ENCODE measurements around the gene PHLDA3. TPM values are rescaled to one million over a fixed set of nuclear protein-coding genes. Genes with fewer than 3 reads are reported as not detected.
A peak's percentile ranks its signal among the peaks of the same experiment; 100 is the strongest.

PHLDA3 gene
- total and polyA plus RNA-seq, 2 of the 13 experiments (the other 11 are each of a cell fraction or from before 2014, with no cell fraction given) = 16.7 to 33.6 TPM

DNA sequence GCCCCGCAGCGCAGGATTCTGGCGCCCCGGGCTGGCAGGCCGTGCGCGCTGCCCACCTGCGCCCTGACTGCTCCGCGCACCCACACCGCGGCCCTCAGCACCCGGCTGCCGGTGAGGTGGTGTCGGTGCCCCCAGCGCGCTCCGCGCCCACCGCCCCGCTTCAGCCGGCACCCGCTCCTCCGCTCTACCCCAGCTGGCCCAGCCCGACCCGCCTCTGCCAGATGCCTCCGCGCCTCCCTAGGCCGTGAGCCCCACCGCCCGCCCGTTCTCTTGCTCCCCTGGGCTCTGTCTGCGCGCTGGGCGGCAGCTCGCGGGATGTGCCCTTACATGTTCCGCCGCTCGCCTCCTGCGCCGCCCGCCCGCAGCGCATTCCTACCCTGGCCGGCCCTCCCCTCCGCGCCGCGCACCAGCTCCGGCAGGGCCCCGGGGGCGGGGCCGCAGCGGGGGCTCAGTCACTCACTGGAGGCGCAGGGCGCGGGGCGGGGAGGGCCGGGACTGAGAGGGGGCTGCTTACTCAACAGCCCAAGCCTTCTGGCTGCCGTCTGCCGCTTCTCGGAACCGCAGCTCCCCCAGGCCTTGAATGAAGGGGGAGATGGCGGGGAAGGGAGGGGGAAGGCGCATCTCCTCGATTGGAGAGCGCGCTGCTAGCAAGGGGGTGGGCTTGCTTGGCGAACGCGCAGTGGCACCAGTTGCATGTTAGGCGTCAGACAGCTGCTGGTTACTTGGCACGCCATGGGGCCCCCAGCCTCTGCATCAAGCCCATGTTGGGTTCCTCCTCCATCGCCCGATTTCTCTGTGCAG, at the start of gene PHLDA3 (continued):
- TF ChIP-seq, protein P1, sequence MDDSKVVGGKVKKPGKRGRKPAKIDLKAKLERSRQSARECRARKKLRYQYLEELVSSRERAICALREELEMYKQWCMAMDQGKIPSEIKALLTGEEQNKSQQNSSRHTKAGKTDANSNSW (CRISPR knock-in tag; IDR thresholded peaks at IDR 0.05; ENCODE audit: borderline replicate concordance) = no peak
- TF ChIP-seq FLYWCH1 (CRISPR knock-in tag; IDR thresholded peaks at IDR 0.05) = no peak
- TF ChIP-seq LCORL (IDR thresholded peaks at IDR 0.05) = no peak
- no peak for TF ChIP-seq LCORL (CRISPR knock-in tag; IDR thresholded peaks at IDR 0.05)
- TF ChIP-seq, protein P2, sequence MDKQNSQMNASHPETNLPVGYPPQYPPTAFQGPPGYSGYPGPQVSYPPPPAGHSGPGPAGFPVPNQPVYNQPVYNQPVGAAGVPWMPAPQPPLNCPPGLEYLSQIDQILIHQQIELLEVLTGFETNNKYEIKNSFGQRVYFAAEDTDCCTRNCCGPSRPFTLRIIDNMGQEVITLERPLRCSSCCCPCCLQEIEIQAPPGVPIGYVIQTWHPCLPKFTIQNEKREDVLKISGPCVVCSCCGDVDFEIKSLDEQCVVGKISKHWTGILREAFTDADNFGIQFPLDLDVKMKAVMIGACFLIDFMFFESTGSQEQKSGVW (CRISPR knock-in tag; IDR thresholded peaks at IDR 0.05; ENCODE audit: borderline replicate concordance) = no peak
- TF ChIP-seq HIVEP1 (CRISPR knock-in tag; IDR thresholded peaks at IDR 0.05) = no peak
- no peak for TF ChIP-seq ZNF496 (CRISPR knock-in tag; IDR thresholded peaks at IDR 0.05; ENCODE audit: insufficient replicate concordance)
- TF ChIP-seq, protein P3, sequence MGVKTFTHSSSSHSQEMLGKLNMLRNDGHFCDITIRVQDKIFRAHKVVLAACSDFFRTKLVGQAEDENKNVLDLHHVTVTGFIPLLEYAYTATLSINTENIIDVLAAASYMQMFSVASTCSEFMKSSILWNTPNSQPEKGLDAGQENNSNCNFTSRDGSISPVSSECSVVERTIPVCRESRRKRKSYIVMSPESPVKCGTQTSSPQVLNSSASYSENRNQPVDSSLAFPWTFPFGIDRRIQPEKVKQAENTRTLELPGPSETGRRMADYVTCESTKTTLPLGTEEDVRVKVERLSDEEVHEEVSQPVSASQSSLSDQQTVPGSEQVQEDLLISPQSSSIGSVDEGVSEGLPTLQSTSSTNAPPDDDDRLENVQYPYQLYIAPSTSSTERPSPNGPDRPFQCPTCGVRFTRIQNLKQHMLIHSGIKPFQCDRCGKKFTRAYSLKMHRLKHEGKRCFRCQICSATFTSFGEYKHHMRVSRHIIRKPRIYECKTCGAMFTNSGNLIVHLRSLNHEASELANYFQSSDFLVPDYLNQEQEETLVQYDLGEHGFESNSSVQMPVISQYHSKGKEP (CRISPR knock-in tag; IDR thresholded peaks at IDR 0.05) = no peak
- TF ChIP-seq NCOA5 (CRISPR knock-in tag; IDR thresholded peaks at IDR 0.05) = no peak
- TF ChIP-seq ZMAT3 (CRISPR knock-in tag; conservative IDR thresholded peaks at IDR 0.05) = peak; percentile 11; the same call in 1 of the 2 replicates
- no peak for TF ChIP-seq PAF1 (CRISPR knock-in tag; IDR thresholded peaks at IDR 0.05)
- TF ChIP-seq TMF1 (CRISPR knock-in tag; IDR thresholded peaks at IDR 0.05; ENCODE audit: low read depth) = peak; percentile 92; the same call in 1 of the 2 replicates
- no peak for TF ChIP-seq ZNF124 (CRISPR knock-in tag; IDR thresholded peaks at IDR 0.05)
- no peak for TF ChIP-seq ZNF484 (CRISPR knock-in tag; IDR thresholded peaks at IDR 0.05; ENCODE audit: borderline replicate concordance, low read depth)
- TF ChIP-seq HMG20A (CRISPR knock-in tag; IDR thresholded peaks at IDR 0.05; ENCODE audit: borderline replicate concordance) = no peak
- no peak for TF ChIP-seq ZNF589 (CRISPR knock-in tag; conservative IDR thresholded peaks at IDR 0.05)
- TF ChIP-seq, protein P4, sequence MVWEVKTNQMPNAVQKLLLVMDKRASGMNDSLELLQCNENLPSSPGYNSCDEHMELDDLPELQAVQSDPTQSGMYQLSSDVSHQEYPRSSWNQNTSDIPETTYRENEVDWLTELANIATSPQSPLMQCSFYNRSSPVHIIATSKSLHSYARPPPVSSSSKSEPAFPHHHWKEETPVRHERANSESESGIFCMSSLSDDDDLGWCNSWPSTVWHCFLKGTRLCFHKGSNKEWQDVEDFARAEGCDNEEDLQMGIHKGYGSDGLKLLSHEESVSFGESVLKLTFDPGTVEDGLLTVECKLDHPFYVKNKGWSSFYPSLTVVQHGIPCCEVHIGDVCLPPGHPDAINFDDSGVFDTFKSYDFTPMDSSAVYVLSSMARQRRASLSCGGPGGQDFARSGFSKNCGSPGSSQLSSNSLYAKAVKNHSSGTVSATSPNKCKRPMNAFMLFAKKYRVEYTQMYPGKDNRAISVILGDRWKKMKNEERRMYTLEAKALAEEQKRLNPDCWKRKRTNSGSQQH (CRISPR knock-in tag; IDR thresholded peaks at IDR 0.05; ENCODE audit: low read depth) = 0 out of 2 replicates have a peak, but pooled peaks have one; percentile 40
- TF ChIP-seq, protein P5, sequence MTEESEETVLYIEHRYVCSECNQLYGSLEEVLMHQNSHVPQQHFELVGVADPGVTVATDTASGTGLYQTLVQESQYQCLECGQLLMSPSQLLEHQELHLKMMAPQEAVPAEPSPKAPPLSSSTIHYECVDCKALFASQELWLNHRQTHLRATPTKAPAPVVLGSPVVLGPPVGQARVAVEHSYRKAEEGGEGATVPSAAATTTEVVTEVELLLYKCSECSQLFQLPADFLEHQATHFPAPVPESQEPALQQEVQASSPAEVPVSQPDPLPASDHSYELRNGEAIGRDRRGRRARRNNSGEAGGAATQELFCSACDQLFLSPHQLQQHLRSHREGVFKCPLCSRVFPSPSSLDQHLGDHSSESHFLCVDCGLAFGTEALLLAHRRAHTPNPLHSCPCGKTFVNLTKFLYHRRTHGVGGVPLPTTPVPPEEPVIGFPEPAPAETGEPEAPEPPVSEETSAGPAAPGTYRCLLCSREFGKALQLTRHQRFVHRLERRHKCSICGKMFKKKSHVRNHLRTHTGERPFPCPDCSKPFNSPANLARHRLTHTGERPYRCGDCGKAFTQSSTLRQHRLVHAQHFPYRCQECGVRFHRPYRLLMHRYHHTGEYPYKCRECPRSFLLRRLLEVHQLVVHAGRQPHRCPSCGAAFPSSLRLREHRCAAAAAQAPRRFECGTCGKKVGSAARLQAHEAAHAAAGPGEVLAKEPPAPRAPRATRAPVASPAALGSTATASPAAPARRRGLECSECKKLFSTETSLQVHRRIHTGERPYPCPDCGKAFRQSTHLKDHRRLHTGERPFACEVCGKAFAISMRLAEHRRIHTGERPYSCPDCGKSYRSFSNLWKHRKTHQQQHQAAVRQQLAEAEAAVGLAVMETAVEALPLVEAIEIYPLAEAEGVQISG (CRISPR knock-in tag; IDR thresholded peaks at IDR 0.05) = peak; percentile 61; the same call in 1 of the 2 replicates
- TF ChIP-seq ZNF773 (CRISPR knock-in tag; IDR thresholded peaks at IDR 0.05; ENCODE audit: borderline replicate concordance) = no peak; the same call in 1 of the 2 replicates
- TF ChIP-seq ZNF570 (CRISPR knock-in tag; IDR thresholded peaks at IDR 0.05; ENCODE audit: borderline replicate concordance) = no peak
- TF ChIP-seq HOXA5 (CRISPR knock-in tag; IDR thresholded peaks at IDR 0.05) = no peak
- TF ChIP-seq ZFP36L2 (CRISPR knock-in tag; IDR thresholded peaks at IDR 0.05) = no peak
